Measurements from ENCODE around the gene CFAP90.
A peak's percentile ranks its signal among the peaks of the same experiment; 100 is the strongest.

DNA sequence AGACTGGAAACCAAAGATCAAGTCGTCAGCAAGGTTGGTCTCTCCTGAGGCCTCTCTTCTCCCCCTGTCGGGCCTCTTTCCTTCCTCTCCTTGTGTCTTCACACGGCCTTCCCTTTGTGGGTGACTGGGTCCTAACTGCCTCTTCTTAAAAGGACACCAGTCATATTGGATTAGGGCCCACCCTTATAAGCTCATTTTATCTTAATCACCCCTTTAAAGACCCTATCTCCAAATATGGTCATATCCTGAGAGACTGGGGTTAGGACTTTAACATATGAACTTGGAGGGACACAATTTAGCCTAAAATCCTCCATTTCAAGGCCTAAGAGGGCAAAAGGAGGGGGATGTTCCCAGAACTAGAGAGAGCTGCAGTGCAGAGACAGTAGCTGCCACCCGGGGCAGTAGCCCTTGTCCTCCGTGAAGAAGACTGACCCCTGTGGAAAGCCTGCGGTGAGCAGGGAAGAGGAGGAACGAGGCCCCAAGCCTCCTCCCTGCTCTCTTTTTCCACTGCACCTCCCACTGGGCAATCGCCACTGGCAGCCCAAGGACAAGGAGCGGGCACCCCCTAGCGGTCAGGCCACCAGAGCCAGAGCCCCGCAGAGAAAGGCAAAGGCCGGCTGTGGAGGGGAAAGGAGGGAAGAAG lies 34.9 kb downstream of the CFAP90 start:
- TF ChIP-seq CTCF (IDR thresholded peaks at IDR 0.05), result peak; percentile 96
- no peak for TF ChIP-seq EZH2 (IDR thresholded peaks at IDR 0.05)
- no peak for TF ChIP-seq EZH2phosphoT487 (IDR thresholded peaks at IDR 0.05)

Data from neural progenitor cell (in vitro differentiated cells).